Activated CD4-positive, alpha-beta T cell treated with anti-CD3 and anti-CD28 coated beads, Interleukin-2, Interleukin-6, amounts not matched to agents 100 ng/mL and 50 ng/mL, durations not matched to agents 16 hours and 8 hours (primary cell): ENCODE measurements around the gene GALNT7.

Source experiments
- DNase-seq: peaks from one replicate; pipeline ENCODE4 v3.0.0-alpha.2; 2020

The GALNT7 gene

GRCh38 chr4:173317004-173317403 lies 148.4 kb downstream of the GALNT7 start:
- DNase-seq: no peak

GRCh38 chr4:173318240-173318639 lies 149.6 kb downstream of the GALNT7 start:
- DNase-seq: no peak

GRCh38 chr4:173318648-173319211 lies 150.1 kb downstream of the GALNT7 start:
- peak; percentile 44 for DNase-seq

GRCh38 chr4:173319696-173320095 lies 151.1 kb downstream of the GALNT7 start:
- no peak for DNase-seq

GRCh38 chr4:173325007-173325736 lies 156.6 kb downstream of the GALNT7 start:
- no peak for DNase-seq

GRCh38 chr4:173328236-173328901 lies 159.8 kb downstream of the GALNT7 start:
- no peak for DNase-seq

- no peak for DNase-seq
Observed at GRCh38 chr4:173330590-173330989, 162.0 kb downstream of the GALNT7 start.

GRCh38 chr4:173332021-173332487 lies 163.4 kb downstream of the GALNT7 start:
- DNase-seq: peak; percentile 46

GRCh38 chr4:173332963-173333657 lies 164.5 kb downstream of the GALNT7 start:
- DNase-seq: peak; percentile 34

- DNase-seq: peak; percentile 56
Observed at GRCh38 chr4:173333658-173334084, 165.1 kb downstream of the GALNT7 start.

GRCh38 chr4:173334085-173334890 lies 165.7 kb downstream of the GALNT7 start, which contains the start of gene HMGB2:
Gene HMGB2, minus strand, starts transcription at chr4:173334358. Its CDS starts 709 bp downstream, at chr4:173333649.
- peak; percentile 100 for DNase-seq

GRCh38 chr4:173334891-173335752 lies 166.5 kb downstream of the GALNT7 start:
- peak; percentile 85 for DNase-seq

- no peak for DNase-seq
Observed at GRCh38 chr4:173337463-173337862, 168.9 kb downstream of the GALNT7 start.

GRCh38 chr4:173343832-173344397 lies 175.3 kb downstream of the GALNT7 start:
- DNase-seq: no peak

GRCh38 chr4:173345648-173346047 lies 177.0 kb downstream of the GALNT7 start:
- DNase-seq: no peak

- no peak for DNase-seq
Observed at GRCh38 chr4:173346074-173346473, 177.5 kb downstream of the GALNT7 start.

GRCh38 chr4:173347467-173347866 lies 178.9 kb downstream of the GALNT7 start:
- no peak for DNase-seq

GRCh38 chr4:173357939-173358338 lies 189.3 kb downstream of the GALNT7 start:
- no peak for DNase-seq

- no peak for DNase-seq
Observed at GRCh38 chr4:173360587-173361221, 192.1 kb downstream of the GALNT7 start.

- no peak for DNase-seq
Observed at GRCh38 chr4:173362666-173363065, 194.1 kb downstream of the GALNT7 start.
